Measurements from ENCODE around the gene MOCS3. TPM values are rescaled to one million over a fixed set of nuclear protein-coding genes. Genes with fewer than 3 reads are reported as not detected.

The MOCS3 gene
- total RNA-seq, 1 donor from 2014 or later = 4.1 TPM

GRCh38 chr20:50928469-50928868, 30.1 kb upstream of the MOCS3 start:
- Mint-ChIP-seq H3K4me1 (ENCODE audit: low read depth, unreplicated experiment) (peaks cover 38% of the 10 kb centered on the region), H3K9me3 (ENCODE audit: unreplicated experiment) (peaks cover 12% of the 10 kb centered on the region), H3K4me3 (ENCODE audit: unreplicated experiment) (peak overlapping the region; percentile 95), H3K27me3 (ENCODE audit: unreplicated experiment) (peaks cover 9% of the 10 kb centered on the region), H3K27ac (ENCODE audit: unreplicated experiment) (no peak overlapping the region), H3K36me3 (ENCODE audit: unreplicated experiment) (no peaks in the 10 kb centered on the region)
- DNase-seq = no peak
- TF ChIP-seq CTCF (IDR thresholded peaks at IDR 0.05; ENCODE audit: partially characterized antibody, unreplicated experiment) = no peak

GRCh38 chr20:50929299-50930138, 29.1 kb upstream of the MOCS3 start:
- H3K4me1 Mint-ChIP-seq (ENCODE audit: low read depth, unreplicated experiment) = peaks cover 34% of the 10 kb centered on the region
- DNase-seq = peak; percentile 93
- H3K36me3 Mint-ChIP-seq (ENCODE audit: unreplicated experiment) = no peaks in the 10 kb centered on the region
- H3K4me3 Mint-ChIP-seq (ENCODE audit: unreplicated experiment) = peak overlapping the region; percentile 95
- H3K27me3 Mint-ChIP-seq (ENCODE audit: unreplicated experiment) = peaks cover 9% of the 10 kb centered on the region
- peak overlapping the region; percentile 94 for H3K27ac Mint-ChIP-seq (ENCODE audit: unreplicated experiment)
- TF ChIP-seq CTCF (IDR thresholded peaks at IDR 0.05; ENCODE audit: partially characterized antibody, unreplicated experiment) = peak; percentile 90
- H3K9me3 Mint-ChIP-seq (ENCODE audit: unreplicated experiment) = peaks cover 12% of the 10 kb centered on the region

GRCh38 chr20:50930139-50930975, 28.3 kb upstream of the MOCS3 start:
- peaks cover 28% of the 10 kb centered on the region for H3K4me1 Mint-ChIP-seq (ENCODE audit: low read depth, unreplicated experiment)
- no peaks in the 10 kb centered on the region for H3K36me3 Mint-ChIP-seq (ENCODE audit: unreplicated experiment)
- H3K27me3 Mint-ChIP-seq (ENCODE audit: unreplicated experiment) = peaks cover 9% of the 10 kb centered on the region
- DNase-seq = peak; percentile 39
- peak overlapping the region; percentile 95 for H3K4me3 Mint-ChIP-seq (ENCODE audit: unreplicated experiment)
- TF ChIP-seq CTCF (IDR thresholded peaks at IDR 0.05; ENCODE audit: partially characterized antibody, unreplicated experiment) = no peak
- H3K27ac Mint-ChIP-seq (ENCODE audit: unreplicated experiment) = peak overlapping the region; percentile 94
- peaks cover 12% of the 10 kb centered on the region for H3K9me3 Mint-ChIP-seq (ENCODE audit: unreplicated experiment)

- DNase-seq = no peak
- Mint-ChIP-seq H3K27ac (ENCODE audit: unreplicated experiment) (peak overlapping the region; percentile 78), H3K36me3 (ENCODE audit: unreplicated experiment) (no peaks in the 10 kb centered on the region), H3K27me3 (ENCODE audit: unreplicated experiment) (peaks cover 9% of the 10 kb centered on the region), H3K4me3 (ENCODE audit: unreplicated experiment) (no peak overlapping the region), H3K4me1 (ENCODE audit: low read depth, unreplicated experiment) (peaks cover 22% of the 10 kb centered on the region), H3K9me3 (ENCODE audit: unreplicated experiment) (peaks cover 12% of the 10 kb centered on the region)
- no peak for TF ChIP-seq CTCF (IDR thresholded peaks at IDR 0.05; ENCODE audit: partially characterized antibody, unreplicated experiment)
These were observed 27.7 kb upstream of the MOCS3 start for GRCh38 chr20:50930976-50931305.

Data from glutamatergic neuron (in vitro differentiated cells).